ENCODE measurements around the gene ORM1.

- TF ChIP-seq POLR2A (IDR thresholded peaks at IDR 0.05): no peak
- no peak for TF ChIP-seq EP300 (IDR thresholded peaks at IDR 0.05)
Measured at GRCh38 chr9:114286146-114286679, 36.7 kb upstream of the ORM1 start.
